BLaER1 treated with 17β-estradiol and CSF1 and Interleukin-3, amounts not matched to agents 10 nM and 100 nM (cell line): ENCODE results near the gene SEMA3B.
A peak's percentile ranks its signal among the peaks of the same experiment; 100 is the strongest.
"Not testable (repeated sequence)": the region's sequence is repeated elsewhere in the genome, so short reads cannot be mapped to it uniquely, and the experiment has no call there.

ENCODE experiments used
- H3K27ac ChIP-seq, 11 experiments: shearing (Covaris generic); formaldehyde crosslinking; 2 replicates each; pipeline ENCODE4 v1.8.1; 2022
- H3K27me3 ChIP-seq, 11 experiments: shearing (Covaris generic); formaldehyde crosslinking; 2 replicates each; pipeline ENCODE4 v1.8.1; 2022
- H3K36me3 ChIP-seq, 11 experiments: shearing (Covaris generic); formaldehyde crosslinking; 2 replicates each; pipeline ENCODE4 v1.8.1; 2022
- H3K4me1 ChIP-seq, 10 experiments: shearing (Covaris generic); formaldehyde crosslinking; 2 replicates each; pipeline ENCODE4 v1.8.1; 2022
- H3K4me2 ChIP-seq, 11 experiments: shearing (Covaris generic); formaldehyde crosslinking; 2 replicates each; pipeline ENCODE4 v1.8.1; 2022
- H3K4me3 ChIP-seq, 10 experiments: shearing (Covaris generic); formaldehyde crosslinking; 2 replicates each; pipeline ENCODE4 v1.8.1; 2022
- H3K9ac ChIP-seq, 11 experiments: shearing (Covaris generic); formaldehyde crosslinking; 2 replicates each; pipeline ENCODE4 v1.8.1; 2022
- H3K9me3 ChIP-seq, 11 experiments: shearing (Covaris generic); formaldehyde crosslinking; replicated peaks in 1 of 11; 2 replicates each; pipeline ENCODE4 v1.8.1; 2022
- H4K20me1 ChIP-seq, 11 experiments: shearing (Covaris generic); formaldehyde crosslinking; 2 replicates each; pipeline ENCODE4 v1.8.1; 2022
- Cebpa-rat ChIP-seq, 11 experiments: shearing (Covaris generic); IDR thresholded peaks; 2 replicates each; pipeline ENCODE4 v1.8.1; 2022

SEMA3B gene

GRCh38 chr3:50227390-50228183 lies 41.4 kb upstream of the SEMA3B start:
- H3K9me3 ChIP-seq = no peaks in the 10 kb centered on the region
- peak overlapping the region; percentile 44 to 83 (median 75); a peak in 20 of 22 replicates for H3K27ac ChIP-seq
- H4K20me1 ChIP-seq = no peaks in the 10 kb centered on the region
- H3K27me3 ChIP-seq = peaks cover 0 to 10% (median 5%) of the 10 kb centered on the region in 11 experiments; a peak in 8 of 22 replicates
- H3K36me3 ChIP-seq = no peaks in the 10 kb centered on the region
- H3K9ac ChIP-seq = peak overlapping the region; percentile 67 to 84 (median 79)
- no peak for TF ChIP-seq Cebpa-rat (IDR thresholded peaks at IDR 0.05)
- H3K4me3 ChIP-seq = peak overlapping the region; percentile 61 to 81 (median 76)
- peak overlapping the region; percentile 88 to 100 (median 98) for H3K4me2 ChIP-seq
- H3K4me1 ChIP-seq = peaks cover 36 to 57% (median 46%) of the 10 kb centered on the region in 10 experiments

DNA sequence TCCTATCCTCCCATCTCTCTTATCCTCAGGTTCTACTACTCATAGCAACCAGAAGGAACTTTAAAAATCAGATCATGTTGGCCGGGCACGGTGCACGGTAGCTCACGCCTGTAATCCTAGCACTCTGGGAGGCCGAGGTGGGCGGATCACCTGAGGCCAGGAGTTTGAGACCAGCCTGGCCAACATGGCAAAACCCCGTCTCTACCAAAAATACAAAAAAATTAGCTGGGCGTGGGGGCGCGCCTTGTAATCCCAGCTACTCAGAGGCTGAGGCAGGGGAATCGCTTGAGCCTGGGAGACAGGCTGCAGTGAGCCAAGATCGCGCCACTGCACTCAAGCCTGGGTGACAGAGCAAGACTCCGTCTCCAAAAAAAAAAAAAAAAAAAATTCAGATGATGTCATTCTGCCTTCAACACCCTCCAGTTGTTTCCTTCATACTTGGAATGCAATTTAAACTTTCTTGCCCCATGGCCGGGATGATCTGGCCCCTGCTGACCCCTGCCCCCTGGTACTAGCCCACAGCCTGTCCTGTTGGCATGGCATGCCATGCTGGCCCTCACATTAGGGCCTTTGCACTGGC lies 40.7 kb upstream of the SEMA3B start:
- H3K27ac ChIP-seq = peak overlapping the region in 10 of 11 experiments; percentile 57 to 83 (median 76); a peak in 19 of 22 replicates
- not testable (repeated sequence) for H4K20me1 ChIP-seq, H3K36me3 ChIP-seq, H3K9me3 ChIP-seq, H3K27me3 ChIP-seq
- H3K4me3 ChIP-seq = peak overlapping the region; percentile 61 to 81 (median 76)
- peaks cover 36 to 62% (median 49%) of the 10 kb centered on the region in 10 experiments for H3K4me1 ChIP-seq
- peak overlapping the region; percentile 88 to 100 (median 98) for H3K4me2 ChIP-seq
- peak overlapping the region; percentile 67 to 84 (median 79); a peak in 21 of 22 replicates for H3K9ac ChIP-seq

DNA sequence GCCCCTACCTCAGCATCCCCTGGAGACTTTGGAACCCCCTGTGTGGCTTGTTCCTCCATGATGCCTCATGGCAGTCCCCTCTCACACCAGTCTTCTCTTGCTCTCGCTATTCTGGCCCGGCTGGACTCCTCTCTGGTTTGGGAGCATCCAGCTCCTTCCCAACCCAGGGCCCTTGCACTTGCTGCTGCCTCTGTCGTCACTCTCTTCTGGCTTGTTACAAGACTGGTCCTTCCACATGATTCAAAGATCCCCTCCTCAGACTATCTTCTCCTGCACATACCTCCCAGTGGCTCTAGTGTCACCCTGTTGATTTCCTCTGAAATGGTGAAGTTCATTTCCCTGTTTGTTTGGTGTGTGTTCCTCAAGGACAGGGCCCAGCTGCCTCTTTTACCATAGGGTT lies 39.5 kb upstream of the SEMA3B start:
- TF ChIP-seq Cebpa-rat (IDR thresholded peaks at IDR 0.05) = no peak
- peaks cover 0 to 4% (median 0%) of the 10 kb centered on the region in 11 experiments; a peak in 4 of 22 replicates for H3K27me3 ChIP-seq
- H3K9ac ChIP-seq = peak overlapping the region in 6 of 11 experiments; percentile 9 to 79 (median 41); a peak in 5 of 22 replicates
- H3K4me1 ChIP-seq = peaks cover 39 to 74% (median 57%) of the 10 kb centered on the region in 10 experiments
- H3K4me3 ChIP-seq = no peak overlapping the region
- no peaks in the 10 kb centered on the region for H3K36me3 ChIP-seq
- H3K4me2 ChIP-seq = peak overlapping the region in 9 of 11 experiments; percentile 36 to 100 (median 98); a peak in 12 of 22 replicates
- peak overlapping the region in 9 of 11 experiments; percentile 6 to 78 (median 70); a peak in 16 of 22 replicates for H3K27ac ChIP-seq
- H4K20me1 ChIP-seq = no peaks in the 10 kb centered on the region
- H3K9me3 ChIP-seq = no peaks in the 10 kb centered on the region

DNA sequence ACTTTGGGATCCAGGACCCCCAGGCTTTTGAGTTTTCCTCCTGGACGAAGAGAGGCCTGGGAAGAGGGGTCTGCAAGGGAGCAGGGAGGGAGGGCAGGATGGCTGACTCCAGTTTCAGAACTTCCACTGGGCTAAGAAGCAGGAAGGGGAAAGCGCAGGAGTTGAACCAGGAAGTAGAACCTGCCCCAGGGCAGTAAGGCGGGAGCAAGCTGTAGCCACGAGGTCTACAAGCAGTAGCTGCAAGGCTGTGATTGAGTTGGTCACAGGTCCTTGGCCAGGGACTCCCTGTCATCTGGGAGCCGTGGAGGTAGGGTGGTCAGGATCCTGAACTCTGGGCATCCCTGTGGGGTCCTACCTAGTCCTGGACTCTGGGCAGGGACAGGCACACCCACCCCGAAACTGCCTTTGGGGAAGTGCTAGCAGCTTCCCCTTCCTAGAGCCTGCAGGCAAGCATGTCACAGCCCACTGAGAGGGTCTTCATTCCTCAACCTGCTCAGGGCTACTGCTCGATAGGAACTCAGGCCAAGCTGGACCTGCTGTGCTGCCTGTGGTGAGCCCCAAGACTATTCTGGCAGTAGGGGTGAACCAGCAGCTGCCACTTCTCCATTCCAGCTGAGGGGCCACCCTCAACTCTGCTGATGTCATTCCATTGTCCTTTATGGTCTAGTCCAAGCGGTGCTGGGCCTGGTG lies 38.7 kb upstream of the SEMA3B start:
- peak overlapping the region in 9 of 11 experiments; percentile 16 to 73 (median 64); a peak in 15 of 22 replicates for H3K27ac ChIP-seq
- peak overlapping the region in 9 of 11 experiments; percentile 4 to 98 (median 54); a peak in 15 of 22 replicates for H3K4me2 ChIP-seq
- H4K20me1 ChIP-seq = no peaks in the 10 kb centered on the region
- H3K36me3 ChIP-seq = no peaks in the 10 kb centered on the region
- H3K27me3 ChIP-seq = no peaks in the 10 kb centered on the region; a peak in 1 of 22 replicates
- TF ChIP-seq Cebpa-rat (IDR thresholded peaks at IDR 0.05) = no peak
- no peaks in the 10 kb centered on the region for H3K9me3 ChIP-seq
- H3K4me3 ChIP-seq = no peak overlapping the region
- H3K9ac ChIP-seq = peak overlapping the region in 5 of 11 experiments; percentile 9 to 45 (median 38); a peak in 4 of 22 replicates
- peaks cover 47 to 82% (median 65%) of the 10 kb centered on the region in 10 experiments for H3K4me1 ChIP-seq

- peak overlapping the region in 1 of 11 experiments; percentile 38; a peak in 1 of 22 replicates for H3K9ac ChIP-seq
- no peak overlapping the region for H3K4me3 ChIP-seq
- H3K4me2 ChIP-seq = peak overlapping the region in 8 of 11 experiments; percentile 4 to 98 (median 71); a peak in 14 of 22 replicates
- H3K27ac ChIP-seq = peak overlapping the region in 7 of 11 experiments; percentile 22 to 73 (median 70); a peak in 10 of 22 replicates
- no peaks in the 10 kb centered on the region for H3K27me3 ChIP-seq
- no peaks in the 10 kb centered on the region for H3K9me3 ChIP-seq
- no peaks in the 10 kb centered on the region for H4K20me1 ChIP-seq
- H3K36me3 ChIP-seq = no peaks in the 10 kb centered on the region
- TF ChIP-seq Cebpa-rat (IDR thresholded peaks at IDR 0.05) = no peak
- peaks cover 48 to 82% (median 65%) of the 10 kb centered on the region in 10 experiments for H3K4me1 ChIP-seq
Measured at GRCh38 chr3:50230794-50231125, 38.2 kb upstream of the SEMA3B start.

GRCh38 chr3:50231581-50231980 lies 37.4 kb upstream of the SEMA3B start:
- Histone ChIP-seq H4K20me1 (peaks cover 4 to 6% (median 5%) of the 10 kb centered on the region in 11 experiments; a peak in 19 of 22 replicates), H3K9me3 (no peaks in the 10 kb centered on the region), H3K4me1 (peaks cover 40 to 74% (median 60%) of the 10 kb centered on the region in 10 experiments), H3K27me3 (no peaks in the 10 kb centered on the region), H3K4me2 (peak overlapping the region in 2 of 11 experiments; percentile 88 to 96; a peak in 2 of 22 replicates), H3K36me3 (no peaks in the 10 kb centered on the region), H3K9ac (no peak overlapping the region), H3K4me3 (no peak overlapping the region), H3K27ac (no peak overlapping the region)
- TF ChIP-seq Cebpa-rat (IDR thresholded peaks at IDR 0.05) = no peak

DNA sequence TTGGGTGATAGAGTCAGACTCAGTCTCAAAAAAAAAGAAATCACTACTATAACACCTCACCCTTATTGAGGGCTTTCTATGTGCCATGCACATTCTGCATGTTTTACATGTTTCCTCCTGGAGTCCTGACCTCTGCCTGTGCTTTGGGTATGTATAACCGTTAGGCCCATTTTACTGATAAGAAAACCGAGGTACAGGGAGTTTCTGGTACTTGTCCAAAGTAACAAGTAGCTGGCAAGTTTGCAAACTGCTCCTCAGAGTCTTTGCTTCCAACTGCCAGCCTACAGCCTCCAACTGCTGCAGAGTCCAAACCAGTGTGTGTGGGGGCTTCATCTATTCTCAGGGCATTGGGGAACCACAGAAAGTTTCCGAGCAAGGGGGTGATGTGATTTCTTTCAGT lies 36.6 kb upstream of the SEMA3B start:
- H3K4me1 ChIP-seq = peaks cover 34 to 68% (median 54%) of the 10 kb centered on the region in 10 experiments
- no peaks in the 10 kb centered on the region for H3K27me3 ChIP-seq
- H3K36me3 ChIP-seq = peaks cover 0 to under 1% (median 0%) of the 10 kb centered on the region in 11 experiments; a peak in 1 of 22 replicates
- TF ChIP-seq Cebpa-rat (IDR thresholded peaks at IDR 0.05) = no peak
- H3K4me2 ChIP-seq = no peak overlapping the region
- H4K20me1 ChIP-seq = peaks cover 8 to 13% (median 12%) of the 10 kb centered on the region in 11 experiments; a peak in 19 of 22 replicates
- no peak overlapping the region for H3K4me3 ChIP-seq
- H3K9ac ChIP-seq = no peak overlapping the region
- no peak overlapping the region for H3K27ac ChIP-seq
- H3K9me3 ChIP-seq = no peaks in the 10 kb centered on the region

GRCh38 chr3:50233176-50233575 lies 35.8 kb upstream of the SEMA3B start:
- Histone ChIP-seq H4K20me1 (peaks cover 10 to 22% (median 18%) of the 10 kb centered on the region in 11 experiments; a peak in 21 of 22 replicates), H3K4me2 (peak overlapping the region in 2 of 11 experiments; percentile 78 to 90; a peak in 4 of 22 replicates), H3K4me3 (no peak overlapping the region), H3K9me3 (no peaks in the 10 kb centered on the region), H3K27ac (no peak overlapping the region), H3K36me3 (peaks cover 0 to 4% (median under 1%) of the 10 kb centered on the region in 11 experiments; a peak in 7 of 22 replicates), H3K27me3 (no peaks in the 10 kb centered on the region), H3K9ac (0 out of 22 replicates have a peak overlapping the region, but pooled peaks of 2 of the 11 experiments have one; percentile 11 to 13), H3K4me1 (peaks cover 31 to 62% (median 49%) of the 10 kb centered on the region in 10 experiments)
- TF ChIP-seq Cebpa-rat (IDR thresholded peaks at IDR 0.05) = no peak
